22Rv1 (cell line): Measurements from ENCODE around the gene HK1.

ENCODE experiments used
- H3K27ac ChIP-seq: fragments of 450-650 bp; 2 replicates; pipeline ENCODE4 v1.5.1; 2017
- CTCF ChIP-seq: fragments of 450-650 bp; IDR thresholded peaks from 2 replicates; pipeline ENCODE4 v1.5.1; 2017; ENCODE audit warnings: mild to moderate bottlenecking
- ZFX ChIP-seq: fragments of 450-650 bp; IDR thresholded peaks from 2 replicates; pipeline ENCODE4 v1.6.1; 2017; ENCODE audit warnings: antibody characterized with exemption, borderline replicate concordance

The HK1 gene

GRCh38 chr10:69352569-69353264 lies 74.4 kb downstream of the HK1 start:
- no peak overlapping the region for H3K27ac ChIP-seq

GRCh38 chr10:69353977-69354635 lies 75.8 kb downstream of the HK1 start:
- TF ChIP-seq CTCF, result no peak
- TF ChIP-seq ZFX, result no peak
- no peak overlapping the region for H3K27ac ChIP-seq

More at GRCh38 chr10:69352569-69353264, 74.4 kb downstream of the HK1 start:
- no peak for TF ChIP-seq CTCF
- TF ChIP-seq ZFX, result no peak

- TF ChIP-seq CTCF, result no peak
- TF ChIP-seq ZFX, result no peak
- peak overlapping the region; percentile 99; the same call in 1 of the 2 replicates for H3K27ac ChIP-seq
These were observed 77.9 kb downstream of the HK1 start for GRCh38 chr10:69356187-69356586.

GRCh38 chr10:69358148-69358795 lies 80.0 kb downstream of the HK1 start:
- H3K27ac ChIP-seq, result peak overlapping the region; percentile 99
- TF ChIP-seq CTCF, result no peak
- TF ChIP-seq ZFX, result no peak

- TF ChIP-seq CTCF (no peak), ZFX (no peak)
- H3K27ac ChIP-seq, result peak overlapping the region; percentile 99
These were observed 80.9 kb downstream of the HK1 start for GRCh38 chr10:69359148-69359547.

- peak overlapping the region; percentile 99 for H3K27ac ChIP-seq
- TF ChIP-seq ZFX (no peak), CTCF (no peak)
These were observed 81.3 kb downstream of the HK1 start for GRCh38 chr10:69359594-69359993.
